ENCODE measurements around the gene BABAM2. TPM values are rescaled to one million over a fixed set of nuclear protein-coding genes. Genes with fewer than 3 reads are reported as not detected.

The BABAM2 gene
- total RNA-seq, 6 experiments from 2014 or later = 17.1 to 39.4 (median 25.5) TPM

- ATAC-seq = no peak
- intact Hi-C loops (cut with DNase I) = no loop called here
Measured at GRCh38 chr2:28185891-28186290, 295.4 kb downstream of the BABAM2 start.

GRCh38 chr2:28187186-28187585, 296.7 kb downstream of the BABAM2 start:
- Histone ChIP-seq H3K4me1 (no peaks in the 10 kb centered on the region), H3K9me3 (no peaks in the 10 kb centered on the region), H3K27ac (no peak overlapping the region), H3K36me3 (no peaks in the 10 kb centered on the region), H3K27me3 (no peaks in the 10 kb centered on the region), H3K4me3 (no peak overlapping the region)
- DNase-seq = no peak
- no peak for ATAC-seq
- intact Hi-C loops (cut with DNase I) = no loop called here
- TF ChIP-seq CTCF (IDR thresholded peaks at IDR 0.05) (no peak), POLR2A (IDR thresholded peaks at IDR 0.05) (no peak)

More at GRCh38 chr2:28185891-28186290, 295.4 kb downstream of the BABAM2 start:
- DNase-seq = no peak
- no peaks in the 10 kb centered on the region for H3K4me1 ChIP-seq
- H3K27me3 ChIP-seq = no peaks in the 10 kb centered on the region
- no peaks in the 10 kb centered on the region for H3K9me3 ChIP-seq
- TF ChIP-seq CTCF (IDR thresholded peaks at IDR 0.05) (no peak), POLR2A (IDR thresholded peaks at IDR 0.05) (no peak)
- 85% methylated on average over 2 of the region's 2 CpGs for whole genome bisulfite sequencing (ENCODE audit: insufficient coverage, low coverage, low lambda C conversion rate, missing lambda C conversion rate)
- no peaks in the 10 kb centered on the region for H3K36me3 ChIP-seq
- no peak overlapping the region for H3K27ac ChIP-seq
- H3K4me3 ChIP-seq = no peak overlapping the region

GRCh38 chr2:28188436-28188835, 297.9 kb downstream of the BABAM2 start:
- H3K27ac ChIP-seq = no peak overlapping the region
- TF ChIP-seq CTCF (IDR thresholded peaks at IDR 0.05) = no peak
- no peak for TF ChIP-seq POLR2A (IDR thresholded peaks at IDR 0.05)

GRCh38 chr2:28193630-28194403, 303.3 kb downstream of the BABAM2 start:
- intact Hi-C loops (cut with DNase I) = no loop called here
- Histone ChIP-seq H3K36me3 (no peaks in the 10 kb centered on the region), H3K4me1 (no peaks in the 10 kb centered on the region), H3K4me3 (no peak overlapping the region), H3K27me3 (no peaks in the 10 kb centered on the region), H3K27ac (no peak overlapping the region), H3K9me3 (no peaks in the 10 kb centered on the region)
- ATAC-seq (no peak), DNase-seq (no peak)
- WGBS (ENCODE audit: insufficient coverage, low coverage, low lambda C conversion rate, missing lambda C conversion rate) = 70% methylated on average over 9 of the region's 10 CpGs
- TF ChIP-seq CTCF (IDR thresholded peaks at IDR 0.05) (no peak), POLR2A (IDR thresholded peaks at IDR 0.05) (no peak)

More at GRCh38 chr2:28188436-28188835, 297.9 kb downstream of the BABAM2 start:
- intact Hi-C loops (cut with DNase I) = no loop called here
- no peaks in the 10 kb centered on the region for H3K36me3 ChIP-seq
- no peaks in the 10 kb centered on the region for H3K27me3 ChIP-seq
- ATAC-seq (no peak), DNase-seq (no peak)
- 100% methylated on average over 2 of the region's 4 CpGs for WGBS (ENCODE audit: insufficient coverage, low coverage, low lambda C conversion rate, missing lambda C conversion rate)
- H3K9me3 ChIP-seq = no peaks in the 10 kb centered on the region
- no peak overlapping the region for H3K4me3 ChIP-seq
- no peaks in the 10 kb centered on the region for H3K4me1 ChIP-seq

Measured in right lobe of liver (tissue), 6 donors.